Thymus (tissue), 11 donors: ENCODE measurements around the gene CNOT2. TPM values are rescaled to one million over a fixed set of nuclear protein-coding genes. Genes with fewer than 3 reads are reported as not detected.

ENCODE experiments used
- DNase-seq, 9 donors: peaks; one replicate each; pipeline ENCODE4 v3.0.0-alpha.2; 2013; ENCODE audit warnings: low spot score in 9 of 9, low read depth in 6 of 9, missing footprints in 1 of 9
- H3K27ac ChIP-seq, 2 donors: one replicate each; pipeline ENCODE4 v1.5.1; 2013; ENCODE audit warnings: control low read depth in 1 of 2, low read depth in 1 of 2, low read length in 1 of 2, mild to moderate bottlenecking in 1 of 2, moderate library complexity in 1 of 2
- H3K27me3 ChIP-seq, 2 donors: one replicate each; pipeline ENCODE4 v1.5.1; 2013; ENCODE audit warnings: low read length in 1 of 2; ENCODE audit not compliant: control insufficient read depth in 2 of 2, insufficient read depth in 1 of 2
- H3K36me3 ChIP-seq, 2 donors: one replicate each; pipeline ENCODE4 v1.5.1; 2013; ENCODE audit warnings: low read length in 1 of 2, mild to moderate bottlenecking in 1 of 2, moderate library complexity in 1 of 2; ENCODE audit not compliant: control insufficient read depth in 2 of 2, insufficient read depth in 2 of 2
- H3K4me1 ChIP-seq, 2 donors: one replicate each; pipeline ENCODE4 v1.5.1; 2013; ENCODE audit warnings: low read length in 2 of 2; ENCODE audit not compliant: control insufficient read depth in 2 of 2, insufficient read depth in 2 of 2
- H3K4me3 ChIP-seq, 2 donors: one replicate each; pipeline ENCODE4 v1.5.1; 2013; ENCODE audit warnings: low read length in 2 of 2, control low read depth in 1 of 2, mild to moderate bottlenecking in 1 of 2
- H3K9me3 ChIP-seq, 2 donors: one replicate each; pipeline ENCODE4 v1.5.1; 2013; ENCODE audit warnings: low read length in 1 of 2, mild to moderate bottlenecking in 1 of 2; ENCODE audit not compliant: control insufficient read depth in 2 of 2, insufficient read depth in 1 of 2
- WGBS: extraction: QIAGEN DNeasy Blood & Tissue Kit; methylation state at CpG from one replicate; pipeline ENCODE4 v1.1.7; 2013; 5-methylcytosine and 5-hydroxymethylcytosine counted together
- polyA plus RNA-seq: library from polyadenylated mRNA; stranded (reverse); fragments of 200-250 nt; gene quantifications from one replicate; pipeline ENCODE4 v1.2.3, GENCODE V29; 2013
- total RNA-seq: library from RNA; stranded (reverse); fragments of 120-200 nt; gene quantifications from one replicate; pipeline ENCODE4 v1.2.4, GENCODE V29; 2013
- donor health status: healthy.

CNOT2 gene
- total and polyA plus RNA-seq, 2 donors: 54.6 to 124 TPM

GRCh38 chr12:70227911-70228310 lies 15.3 kb upstream of the CNOT2 start:
- H3K27me3 ChIP-seq: no peaks in the 10 kb centered on the region
- H3K4me3 ChIP-seq: no peak overlapping the region
- H3K36me3 ChIP-seq: no peaks in the 10 kb centered on the region
- no peaks in the 10 kb centered on the region for H3K9me3 ChIP-seq
- no peak overlapping the region for H3K27ac ChIP-seq
- no peak for DNase-seq
- WGBS: 98% methylated on average over 2 of the region's 2 CpGs
- no peaks in the 10 kb centered on the region for H3K4me1 ChIP-seq

- Histone ChIP-seq H3K36me3 (no peaks in the 10 kb centered on the region), H3K27ac (no peak overlapping the region), H3K9me3 (no peaks in the 10 kb centered on the region), H3K27me3 (no peaks in the 10 kb centered on the region), H3K4me3 (no peak overlapping the region), H3K4me1 (no peaks in the 10 kb centered on the region)
- DNase-seq: no peak
- 92% methylated on average over 2 of the region's 2 CpGs for WGBS
Observed at GRCh38 chr12:70230934-70231606, 12.2 kb upstream of the CNOT2 start.

GRCh38 chr12:70236990-70237389 lies 6.2 kb upstream of the CNOT2 start:
- Histone ChIP-seq H3K4me1 (peaks cover 0 to 2% of the 10 kb centered on the region in 2 donors), H3K9me3 (peaks cover 0 to 3% of the 10 kb centered on the region in 2 donors), H3K27me3 (no peaks in the 10 kb centered on the region), H3K4me3 (no peak overlapping the region), H3K36me3 (peaks cover 8 to 25% of the 10 kb centered on the region in 2 donors), H3K27ac (no peak overlapping the region)
- 93% methylated on average over 1 of the region's 1 CpG for WGBS
- DNase-seq: no peak

GRCh38 chr12:70240673-70241072 lies 2.6 kb upstream of the CNOT2 start:
- DNase-seq: no peak
- WGBS: 96% methylated on average over 1 of the region's 1 CpG
- Histone ChIP-seq H3K27me3 (no peaks in the 10 kb centered on the region), H3K36me3 (peaks cover 8 to 25% of the 10 kb centered on the region in 2 donors), H3K9me3 (peaks cover 0 to 3% of the 10 kb centered on the region in 2 donors), H3K4me3 (no peak overlapping the region), H3K27ac (no peak overlapping the region), H3K4me1 (peaks cover 0 to 2% of the 10 kb centered on the region in 2 donors)

- Histone ChIP-seq H3K27me3 (no peaks in the 10 kb centered on the region), H3K9me3 (peaks cover 0 to 2% of the 10 kb centered on the region in 2 donors), H3K4me1 (peaks cover 0 to 5% of the 10 kb centered on the region in 2 donors), H3K27ac (peak overlapping the region in 1 of 2 donors; percentile 98), H3K36me3 (peaks cover 8 to 26% of the 10 kb centered on the region in 2 donors), H3K4me3 (peak overlapping the region in 1 of 2 donors; percentile 93)
- 74% methylated on average over 2 of the region's 2 CpGs for WGBS
- peak in 1 of 9 donors; percentile 11 for DNase-seq
Observed at GRCh38 chr12:70241845-70242244, 1.4 kb upstream of the CNOT2 start.

- Histone ChIP-seq H3K4me3 (peak overlapping the region; percentile 93 to 100), H3K36me3 (peaks cover 8 to 25% of the 10 kb centered on the region in 2 donors), H3K27ac (peak overlapping the region; percentile 98 to 100), H3K9me3 (no peaks in the 10 kb centered on the region), H3K4me1 (peaks cover 0 to 5% of the 10 kb centered on the region in 2 donors), H3K27me3 (no peaks in the 10 kb centered on the region)
- DNase-seq: peak; percentile 51 to 92 (median 79)
- WGBS: under 1% methylated on average over 70 of the region's 70 CpGs
Observed at GRCh38 chr12:70243510-70244371, 508 bp downstream of the CNOT2 start.

- WGBS: 42% methylated on average over 7 of the region's 7 CpGs
- peak overlapping the region; percentile 98 to 100 for H3K27ac ChIP-seq
- H3K27me3 ChIP-seq: no peaks in the 10 kb centered on the region
- no peak for DNase-seq
- H3K36me3 ChIP-seq: peaks cover 8 to 25% of the 10 kb centered on the region in 2 donors
- H3K4me3 ChIP-seq: peak overlapping the region; percentile 93 to 100
- H3K4me1 ChIP-seq: peaks cover 0 to 5% of the 10 kb centered on the region in 2 donors
- no peaks in the 10 kb centered on the region for H3K9me3 ChIP-seq
Observed at GRCh38 chr12:70244409-70244808, 1.2 kb downstream of the CNOT2 start.

GRCh38 chr12:70245458-70245857 lies 2.2 kb downstream of the CNOT2 start:
- DNase-seq: no peak
- no peak overlapping the region for H3K27ac ChIP-seq
- H3K9me3 ChIP-seq: no peaks in the 10 kb centered on the region
- no peak overlapping the region for H3K4me3 ChIP-seq
- H3K36me3 ChIP-seq: peaks cover 3 to 18% of the 10 kb centered on the region in 2 donors
- H3K4me1 ChIP-seq: peaks cover 0 to 5% of the 10 kb centered on the region in 2 donors
- H3K27me3 ChIP-seq: no peaks in the 10 kb centered on the region

GRCh38 chr12:70246580-70246979 lies 3.3 kb downstream of the CNOT2 start:
- peaks cover 0 to 5% of the 10 kb centered on the region in 2 donors for H3K4me1 ChIP-seq
- H3K27ac ChIP-seq: no peak overlapping the region
- DNase-seq: no peak
- H3K4me3 ChIP-seq: no peak overlapping the region
- H3K27me3 ChIP-seq: no peaks in the 10 kb centered on the region
- peaks cover 0 to 13% of the 10 kb centered on the region in 2 donors for H3K36me3 ChIP-seq
- H3K9me3 ChIP-seq: no peaks in the 10 kb centered on the region
